NCI-H748 (cell line): ENCODE measurements around the gene KLF1.

Experiments
- DNase-seq: peaks from one replicate; lab custom pipeline; 2025; ENCODE audit not compliant: unreplicated experiment; lab: John Stamatoyannopoulos, UW

KLF1 gene

GRCh38 chr19:12838886-12839756, 47.9 kb downstream of the KLF1 start:
- peak; percentile 41 for DNase-seq

- peak; percentile 66 for DNase-seq
These were observed 48.7 kb downstream of the KLF1 start, which contains the start of gene MAST1 for GRCh38 chr19:12838182-12838885. MAST1 (plus strand) TSS chr19:12838515; CDS start chr19:12838573, 58 bp downstream.

GRCh38 chr19:12837225-12837624, 49.8 kb downstream of the KLF1 start:
- DNase-seq: no peak

- no peak for DNase-seq
These were observed 50.5 kb downstream of the KLF1 start for GRCh38 chr19:12836529-12836863.

- DNase-seq: peak; percentile 72
These were observed 51.8 kb downstream of the KLF1 start for GRCh38 chr19:12834976-12835757.

GRCh38 chr19:12834566-12834943, 52.4 kb downstream of the KLF1 start, which contains the start of gene RTBDN:
RTBDN (minus strand) TSS chr19:12834579; CDS start chr19:12829979, 4,600 bp downstream.
- peak; percentile 51 for DNase-seq
